Endothelial cell of hepatic sinusoid (primary cell): Measurements from ENCODE around the gene UNG.
"Not testable (repeated sequence)": the region's sequence is repeated elsewhere in the genome, so short reads cannot be mapped to it uniquely, and the experiment has no call there.

Source experiments
- in situ Hi-C: cut with HindIII; loops from 2 replicates; pipeline ENCODE4 v1.10.0; 2017; ENCODE audit warnings: low sequenced_read_pairs

Gene UNG

GRCh38 chr12:109097435-109098182 lies at the start of gene UNG:
UNG (plus strand) TSS chr12:109097597; CDS start chr12:109097680, 83 bp downstream.
- in situ Hi-C loops = loop anchor here (10.0 kb wide), 1 partner anchor 233 kb away; no protein-coding TSS in a partner anchor

DNA sequence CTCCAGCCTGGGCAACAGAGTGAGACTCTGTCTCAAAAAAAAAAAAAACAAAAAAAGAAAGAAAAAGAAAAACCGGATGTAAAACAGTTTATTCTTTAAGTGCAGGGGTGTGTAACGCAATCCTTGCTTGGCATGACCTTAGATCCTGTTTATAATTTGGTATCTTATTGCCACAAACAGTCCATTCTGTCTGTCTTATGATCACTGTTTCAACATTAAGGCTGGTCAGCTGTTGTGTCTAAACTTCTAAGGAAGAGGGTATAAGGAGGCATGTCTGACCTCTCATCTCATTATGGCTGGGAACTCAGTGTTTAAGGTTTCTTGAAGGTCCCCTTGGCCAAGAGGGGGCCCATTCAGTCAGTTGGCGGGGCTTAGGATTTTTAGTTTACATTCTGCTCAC lies 48.7 kb upstream of the UNG start:
- in situ Hi-C loops = not testable (repeated sequence)

- in situ Hi-C loops = not testable (repeated sequence)
Observed at GRCh38 chr12:109049794-109050193, 47.6 kb upstream of the UNG start.

DNA sequence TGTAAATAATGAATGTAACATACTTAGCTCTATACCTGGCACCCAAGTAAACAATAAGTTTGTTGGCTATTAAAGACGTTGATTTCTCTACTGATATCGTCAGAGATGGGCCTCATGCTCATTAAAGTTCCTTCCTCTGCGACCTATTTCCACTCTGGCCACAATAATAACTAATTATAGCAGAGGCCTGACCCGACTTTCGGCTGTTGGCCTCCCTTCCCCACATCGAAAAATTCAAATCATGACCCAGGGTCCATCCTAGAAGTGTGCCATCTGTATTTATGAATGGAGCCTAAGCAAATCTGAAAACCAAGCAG lies 45.3 kb upstream of the UNG start:
- in situ Hi-C loops = no loop called here

- in situ Hi-C loops = no loop called here
Observed at GRCh38 chr12:109052414-109053323, 44.7 kb upstream of the UNG start, which contains the start of gene USP30. USP30 (plus strand) TSS chr12:109052576; CDS start chr12:109052679, 103 bp downstream.

DNA sequence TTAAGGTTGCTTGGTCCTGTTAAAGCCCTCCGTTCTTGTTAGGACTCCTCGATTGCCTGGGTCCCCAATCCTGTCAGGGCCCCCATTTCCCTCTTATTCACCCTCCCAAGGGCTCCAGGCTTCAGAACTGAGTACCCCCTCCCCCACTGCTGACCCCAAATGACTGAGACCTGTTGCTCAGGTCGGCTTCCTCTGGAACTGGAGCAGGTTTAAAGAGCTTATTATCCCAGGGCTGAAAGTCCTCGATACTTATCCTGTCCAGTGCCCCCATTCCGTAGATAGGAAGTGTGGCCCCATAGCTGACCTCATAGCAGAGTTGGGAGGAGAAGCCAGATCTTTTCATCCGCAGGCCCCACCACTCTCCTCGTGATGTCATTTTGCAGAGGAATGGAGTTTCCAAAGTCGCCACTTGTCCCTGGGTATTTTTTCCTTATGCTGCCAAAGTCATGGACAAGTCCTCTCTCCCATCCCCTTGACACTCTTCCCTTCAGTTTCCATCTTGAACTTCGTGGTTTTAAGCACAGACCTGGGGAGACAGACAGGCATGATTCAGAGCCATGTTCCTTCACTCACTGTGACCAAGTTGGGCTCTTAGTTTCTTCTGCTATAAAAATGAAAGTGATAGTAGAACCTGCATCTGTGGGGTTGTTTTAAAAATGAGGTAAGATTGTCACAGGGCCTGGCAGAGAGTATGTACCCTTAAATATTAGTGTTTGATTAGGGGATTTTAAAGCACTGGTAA lies 43.8 kb upstream of the UNG start:
- in situ Hi-C loops = no loop called here

DNA sequence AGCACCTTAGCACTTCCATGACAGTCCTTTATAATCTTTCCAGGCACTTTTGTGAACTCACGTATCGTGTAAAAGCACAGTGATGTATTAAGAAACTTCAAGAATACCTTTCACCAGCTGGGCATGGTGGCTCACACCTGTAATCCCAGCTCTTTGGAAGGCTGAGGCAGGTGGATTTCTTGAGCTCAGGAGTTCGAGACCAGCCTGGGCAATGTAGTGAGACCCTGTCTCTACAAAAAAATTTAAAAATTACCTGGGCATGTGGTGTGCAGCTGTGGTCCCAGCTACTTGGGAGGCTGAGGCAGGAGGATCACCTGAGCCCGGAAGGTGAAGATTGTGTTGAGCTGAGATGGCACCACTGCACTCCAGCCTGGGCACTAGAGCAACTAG lies 43.3 kb upstream of the UNG start:
- in situ Hi-C loops = not testable (repeated sequence)

DNA sequence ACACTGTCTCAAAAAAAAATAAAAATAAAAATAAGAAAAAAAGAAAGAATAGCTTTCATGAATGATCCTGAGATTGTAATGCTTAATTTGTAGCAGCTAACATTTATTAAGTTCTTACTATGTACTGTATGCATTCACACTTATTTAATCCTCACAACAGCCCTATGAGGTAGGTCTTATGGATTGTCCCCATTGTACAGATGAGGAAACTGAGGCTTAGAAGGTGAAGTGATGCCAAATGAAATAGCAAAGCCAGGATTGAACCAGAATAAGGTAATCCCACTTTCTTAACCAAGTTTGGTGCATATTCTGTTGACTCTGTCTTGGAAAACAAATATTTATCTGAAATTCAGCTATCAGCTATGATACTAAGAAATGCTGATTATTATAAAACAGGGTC lies 42.9 kb upstream of the UNG start:
- in situ Hi-C loops = no loop called here

GRCh38 chr12:109056891-109057290 lies 40.5 kb upstream of the UNG start:
- in situ Hi-C loops = no loop called here

GRCh38 chr12:109057376-109057775 lies 40.0 kb upstream of the UNG start:
- in situ Hi-C loops = no loop called here

- in situ Hi-C loops = no loop called here
Observed at GRCh38 chr12:109058773-109059172, 38.6 kb upstream of the UNG start.

DNA sequence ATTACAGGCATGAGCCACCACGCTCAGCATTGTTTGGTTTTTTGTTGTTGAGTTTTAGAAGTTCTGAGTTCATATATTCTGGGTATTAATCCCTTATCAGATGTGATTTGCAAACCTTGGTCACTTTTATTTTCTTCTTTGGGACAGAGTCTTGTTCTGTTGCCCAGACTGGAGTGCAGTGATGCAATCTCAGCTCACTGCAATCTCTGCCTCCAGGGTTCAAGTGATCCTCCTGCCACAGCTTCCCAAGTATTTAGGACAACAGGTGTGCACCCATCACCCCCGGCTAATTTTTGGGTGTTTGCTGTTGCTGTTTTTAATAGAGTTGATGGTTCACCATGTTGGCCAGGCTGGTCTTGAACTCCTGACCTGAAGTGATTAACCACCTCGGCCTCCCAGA lies 33.3 kb upstream of the UNG start:
- in situ Hi-C loops = no loop called here

DNA sequence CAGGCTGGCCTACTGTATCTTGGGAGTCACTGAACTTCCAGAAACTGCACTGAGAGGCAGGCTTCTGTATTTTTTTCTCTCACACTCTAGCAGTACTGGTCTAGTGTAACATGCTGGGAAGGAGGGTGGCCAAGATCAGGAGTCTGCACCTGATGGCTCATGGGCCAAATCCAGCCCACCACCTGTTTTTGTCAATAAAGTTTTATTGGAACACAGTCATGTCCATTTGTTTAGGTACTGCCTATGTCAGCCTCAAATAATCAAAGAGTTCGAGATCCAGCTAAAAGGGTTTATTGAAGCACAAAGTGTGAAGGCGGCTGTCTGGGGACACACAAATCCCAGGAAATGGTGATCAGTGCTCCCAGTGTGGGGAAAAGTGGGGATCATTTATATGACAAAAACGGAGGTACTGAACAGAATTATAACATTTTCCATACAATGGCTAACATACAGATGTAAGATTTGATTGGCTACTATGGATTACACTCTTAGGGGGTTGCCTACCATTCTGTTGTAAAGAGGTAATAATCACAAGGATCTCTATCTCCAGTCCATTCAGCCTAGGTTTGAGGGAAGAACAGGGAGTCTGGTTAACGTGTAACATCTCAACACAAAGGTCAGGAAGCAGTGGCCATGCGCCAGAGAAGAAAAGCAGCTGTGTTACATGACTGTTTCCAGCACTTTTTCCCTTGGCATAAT lies 32.1 kb upstream of the UNG start:
- in situ Hi-C loops = no loop called here

GRCh38 chr12:109065853-109066193 lies 31.6 kb upstream of the UNG start:
- in situ Hi-C loops = no loop called here

DNA sequence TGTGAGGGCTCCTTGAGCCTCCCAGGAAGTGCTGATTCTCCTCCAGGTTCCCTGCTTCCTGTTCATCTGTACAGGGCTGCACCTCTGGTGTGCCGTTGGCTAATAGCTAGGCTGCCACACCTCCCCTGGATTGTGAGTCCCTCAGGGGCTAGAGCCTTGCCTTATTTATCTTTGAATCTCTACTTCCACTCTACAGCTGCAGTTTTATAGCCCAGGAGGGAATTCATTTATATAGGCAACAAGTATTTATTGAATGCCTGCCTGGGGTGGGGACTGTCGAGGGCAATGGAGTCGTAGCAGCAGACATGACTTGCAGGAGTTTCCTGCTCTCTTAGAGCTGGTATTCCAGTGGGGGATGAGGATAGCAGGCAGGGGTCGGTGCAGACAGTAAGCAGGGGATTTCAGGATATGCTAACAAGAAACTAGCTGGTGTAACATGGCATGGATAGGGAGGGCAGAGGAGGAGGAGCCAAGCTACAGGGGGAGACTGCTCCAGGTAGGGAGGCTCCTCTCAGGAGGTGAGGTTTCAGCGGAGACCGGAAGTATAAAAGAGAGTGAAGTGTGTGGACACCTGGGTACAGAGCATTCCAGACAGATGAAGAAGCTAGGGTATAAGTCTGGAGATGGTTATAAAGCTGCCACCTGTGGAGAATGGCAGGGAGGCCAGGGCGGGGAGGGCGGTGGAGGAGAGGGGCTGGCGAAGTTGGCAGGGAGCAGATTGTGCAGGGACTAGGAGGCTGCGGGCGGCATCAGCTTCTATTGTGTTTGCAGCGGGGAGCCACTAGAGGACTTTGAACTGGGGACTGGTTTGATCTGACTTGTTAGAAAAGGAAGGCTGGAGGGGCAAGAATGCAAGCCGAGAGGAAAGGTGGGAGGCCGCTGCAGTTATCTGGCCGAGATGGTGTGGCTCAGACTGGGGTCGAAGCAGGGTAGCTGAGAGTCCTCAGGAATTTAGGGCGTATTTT lies 27.8 kb upstream of the UNG start:
- in situ Hi-C loops = no loop called here

- in situ Hi-C loops = no loop called here
Observed at GRCh38 chr12:109074866-109075265, 22.5 kb upstream of the UNG start.

DNA sequence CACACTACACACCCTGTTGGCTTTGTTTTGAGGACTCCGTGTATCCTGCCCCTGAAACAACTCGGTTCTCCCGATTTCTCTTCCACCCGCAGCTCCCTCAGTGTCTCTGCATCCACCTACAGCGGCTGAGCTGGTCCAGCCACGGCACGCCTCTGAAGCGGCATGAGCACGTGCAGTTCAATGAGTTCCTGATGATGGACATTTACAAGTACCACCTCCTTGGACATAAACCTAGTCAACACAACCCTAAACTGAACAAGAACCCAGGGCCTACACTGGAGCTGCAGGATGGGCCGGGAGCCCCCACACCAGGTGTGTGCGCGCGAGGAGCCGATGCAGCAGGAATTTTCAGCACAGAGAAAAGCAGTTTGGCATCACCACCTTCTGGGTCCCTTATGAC lies 14.6 kb upstream of the UNG start:
- in situ Hi-C loops = no loop called here

DNA sequence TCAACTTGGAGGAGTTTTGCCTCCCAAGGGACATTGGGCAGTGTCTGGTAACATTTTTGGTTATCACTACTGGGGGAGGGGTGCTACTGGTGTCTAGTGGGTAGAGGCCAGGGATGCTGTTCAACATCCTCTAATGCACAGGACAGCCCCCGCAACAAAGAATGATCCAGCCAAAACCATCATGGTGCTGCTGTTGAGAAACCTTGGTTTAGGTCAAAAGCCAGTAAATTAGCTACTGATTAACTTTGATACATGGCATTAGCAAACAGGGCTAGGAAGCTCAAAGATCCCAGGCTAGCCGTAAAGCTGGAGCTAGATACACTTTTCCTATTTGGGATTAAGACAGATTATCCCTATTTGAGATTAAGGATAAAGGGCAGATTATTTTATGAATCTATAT lies 13.0 kb upstream of the UNG start:
- in situ Hi-C loops = no loop called here

GRCh38 chr12:109085590-109085989 lies 11.8 kb upstream of the UNG start:
- in situ Hi-C loops = no loop called here

DNA sequence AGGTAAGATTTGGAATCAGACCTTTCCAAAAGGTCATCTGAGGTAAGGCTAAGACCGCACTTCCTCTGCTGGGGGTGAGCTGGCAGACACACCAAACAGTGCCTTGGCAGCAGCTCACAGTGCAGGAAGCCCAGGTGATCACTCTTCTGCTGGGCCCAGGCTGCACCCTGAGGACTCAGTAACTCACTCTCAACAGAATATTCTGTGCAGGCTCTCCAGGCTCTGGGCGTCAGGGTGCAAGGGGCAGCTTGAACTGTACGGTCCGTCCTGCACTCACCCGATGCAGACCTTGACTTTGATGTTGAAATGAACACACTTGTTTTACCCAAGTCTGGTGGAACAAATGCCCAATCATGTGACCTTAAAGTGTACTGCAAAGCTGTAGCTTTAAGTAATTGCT lies 10.1 kb upstream of the UNG start:
- in situ Hi-C loops = no loop called here
